GM21529 (cell line): ENCODE data around the gene ASPRV1.

Source experiments
- ATAC-seq: cut with Tn5 transposase; IDR thresholded peaks from one replicate; pipeline ENCODE4 v1.9.1; 2021; ENCODE audit not compliant: unreplicated experiment

Gene ASPRV1

GRCh38 chr2:69989009-69989408 is 27.6 kb upstream of the ASPRV1 start:
- ATAC-seq, result no peak

- ATAC-seq, result no peak
These were observed 26.7 kb upstream of the ASPRV1 start for GRCh38 chr2:69988086-69988635.

- ATAC-seq, result no peak
These were observed 25.3 kb upstream of the ASPRV1 start for GRCh38 chr2:69986691-69987090.

- ATAC-seq, result no peak
These were observed 24.3 kb upstream of the ASPRV1 start for GRCh38 chr2:69985688-69986087.

- no peak for ATAC-seq
These were observed 23.8 kb upstream of the ASPRV1 start for GRCh38 chr2:69985216-69985615.

GRCh38 chr2:69983392-69983966 is 22.0 kb upstream of the ASPRV1 start:
- ATAC-seq, result no peak

GRCh38 chr2:69979902-69980807 is 18.7 kb upstream of the ASPRV1 start:
- no peak for ATAC-seq

GRCh38 chr2:69977906-69978482 is 16.6 kb upstream of the ASPRV1 start:
- no peak for ATAC-seq

- ATAC-seq, result no peak
These were observed 15.8 kb upstream of the ASPRV1 start for GRCh38 chr2:69977186-69977585.

GRCh38 chr2:69975853-69976462 is 14.5 kb upstream of the ASPRV1 start:
- ATAC-seq, result no peak

- ATAC-seq, result no peak
These were observed 13.9 kb upstream of the ASPRV1 start for GRCh38 chr2:69975136-69975852.

- no peak for ATAC-seq
These were observed 11.9 kb upstream of the ASPRV1 start for GRCh38 chr2:69973335-69973735.

GRCh38 chr2:69972822-69973221 is 11.4 kb upstream of the ASPRV1 start:
- no peak for ATAC-seq

GRCh38 chr2:69969991-69970390 is 8.6 kb upstream of the ASPRV1 start:
- no peak for ATAC-seq

- no peak for ATAC-seq
These were observed 7.9 kb upstream of the ASPRV1 start for GRCh38 chr2:69969126-69969983.

- ATAC-seq, result no peak
These were observed 7.2 kb upstream of the ASPRV1 start for GRCh38 chr2:69968609-69969008.

- ATAC-seq, result no peak
These were observed 5.1 kb upstream of the ASPRV1 start for GRCh38 chr2:69966496-69966895.

- no peak for ATAC-seq
These were observed 4.5 kb upstream of the ASPRV1 start for GRCh38 chr2:69965756-69966445.

GRCh38 chr2:69964353-69964841 is 3.0 kb upstream of the ASPRV1 start:
- no peak for ATAC-seq
